DOHH2 (cell line): Measurements from ENCODE around the gene RAB4A.

Source experiments
- CTCF ChIP-seq: fragments of 200-600 bp; sonication (generic); IDR thresholded peaks from one replicate; pipeline ENCODE4 v1.5.1; 2014; ENCODE audit warnings: antibody characterized with exemption, mild to moderate bottlenecking, low read depth, low read length; ENCODE audit not compliant: poor library complexity, severe bottlenecking
- EZH2phosphoT487 ChIP-seq: fragments of 200-600 bp; sonication (generic); IDR thresholded peaks from 2 replicates; pipeline ENCODE4 v1.6.1; 2017; ENCODE audit warnings: borderline replicate concordance, mild to moderate bottlenecking, antibody characterized with exemption, low read length, moderate library complexity, mixed read lengths

DNA sequence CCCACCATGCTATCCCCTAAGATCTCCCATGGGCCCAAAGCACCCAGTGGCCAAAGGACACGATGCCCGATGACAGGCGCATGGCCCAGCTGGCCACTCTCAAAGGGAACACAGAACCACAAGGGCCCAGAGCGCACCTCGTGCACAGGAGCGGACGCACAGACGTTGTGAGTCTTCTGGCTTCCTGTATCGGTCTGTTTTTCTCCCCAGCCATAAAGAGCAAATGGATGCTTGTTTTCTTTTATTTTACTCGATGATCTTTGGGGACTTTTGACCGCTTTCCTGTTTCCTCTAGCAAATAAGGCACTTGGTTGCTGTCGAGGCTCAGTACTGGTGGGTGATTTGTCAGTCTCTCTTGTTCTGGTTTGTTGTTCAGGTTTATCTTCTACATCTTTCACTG is 55.7 kb downstream of the RAB4A start:
- TF ChIP-seq CTCF (no peak), EZH2phosphoT487 (no peak)
